Hypothalamus (tissue), 51 donors: ENCODE measurements around the gene LPIN1.
"Not testable (repeated sequence)": the region's sequence is repeated elsewhere in the genome, so short reads cannot be mapped to it uniquely, and the experiment has no call there.

ENCODE experiments used
- DNase-seq, 51 donors: peaks; one replicate each; lab custom pipeline; 2025; lab: John Stamatoyannopoulos, UW

Gene LPIN1

GRCh38 chr2:11807156-11808015, 61.0 kb downstream of the LPIN1 start:
- DNase-seq: no peak

GRCh38 chr2:11808016-11808400, 61.6 kb downstream of the LPIN1 start:
- DNase-seq: no peak

GRCh38 chr2:11809586-11810236, 63.3 kb downstream of the LPIN1 start:
- DNase-seq: no peak

- DNase-seq: no peak
Measured at GRCh38 chr2:11810237-11810977, 64.0 kb downstream of the LPIN1 start.

DNA sequence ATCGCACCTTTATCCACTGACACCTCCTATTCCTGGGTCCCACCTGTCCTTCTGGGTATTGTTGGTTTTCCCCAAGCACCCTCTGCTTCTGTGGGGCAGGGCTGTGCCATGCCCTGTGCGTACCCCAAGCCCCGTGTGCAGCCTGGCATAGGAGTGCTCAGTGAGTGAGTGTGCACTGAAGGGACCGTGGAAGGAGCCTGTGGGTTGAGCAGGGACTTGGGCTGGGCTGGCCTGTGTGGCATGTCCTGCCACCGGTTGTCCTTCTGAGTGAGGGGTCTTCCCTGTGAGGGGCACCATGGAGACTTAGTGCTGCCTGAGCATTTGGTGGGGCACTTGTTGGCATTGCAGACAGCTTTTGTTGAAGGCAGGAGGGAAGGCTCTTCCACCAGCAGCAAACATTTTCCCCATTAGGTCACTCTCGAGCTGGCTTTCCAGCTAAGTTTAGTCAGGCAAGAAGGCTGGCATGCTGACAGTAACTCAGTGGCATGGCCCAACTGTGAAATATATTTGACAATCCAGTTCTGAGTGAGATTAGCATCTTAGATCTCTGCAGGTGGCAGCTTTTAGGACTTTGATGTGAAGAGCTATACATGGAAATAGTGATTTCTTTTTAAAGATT, 64.7 kb downstream of the LPIN1 start:
- DNase-seq: no peak

- DNase-seq: no peak
Measured at GRCh38 chr2:11812466-11813248, 66.2 kb downstream of the LPIN1 start.

DNA sequence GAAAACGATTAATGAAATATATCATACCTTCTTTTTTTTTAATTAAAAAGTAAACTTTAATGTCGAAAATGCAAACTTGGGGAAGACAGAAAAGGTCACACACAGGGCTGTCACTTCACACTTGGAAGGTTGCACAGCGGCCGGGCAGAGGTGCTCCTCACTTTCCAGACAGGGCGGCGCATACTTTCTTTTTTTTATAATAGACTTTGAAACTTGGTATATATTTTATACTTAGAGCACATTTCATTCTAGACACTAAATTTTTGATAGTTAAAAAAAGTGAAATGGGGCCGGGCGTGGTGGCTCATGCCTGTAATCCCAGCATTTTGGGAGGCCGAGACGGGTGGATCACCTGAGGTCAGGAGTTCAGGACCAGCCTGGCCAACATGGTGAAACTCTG, 66.9 kb downstream of the LPIN1 start:
- DNase-seq: not testable (repeated sequence)

- DNase-seq: no peak
Measured at GRCh38 chr2:11813951-11814350, 67.5 kb downstream of the LPIN1 start.

DNA sequence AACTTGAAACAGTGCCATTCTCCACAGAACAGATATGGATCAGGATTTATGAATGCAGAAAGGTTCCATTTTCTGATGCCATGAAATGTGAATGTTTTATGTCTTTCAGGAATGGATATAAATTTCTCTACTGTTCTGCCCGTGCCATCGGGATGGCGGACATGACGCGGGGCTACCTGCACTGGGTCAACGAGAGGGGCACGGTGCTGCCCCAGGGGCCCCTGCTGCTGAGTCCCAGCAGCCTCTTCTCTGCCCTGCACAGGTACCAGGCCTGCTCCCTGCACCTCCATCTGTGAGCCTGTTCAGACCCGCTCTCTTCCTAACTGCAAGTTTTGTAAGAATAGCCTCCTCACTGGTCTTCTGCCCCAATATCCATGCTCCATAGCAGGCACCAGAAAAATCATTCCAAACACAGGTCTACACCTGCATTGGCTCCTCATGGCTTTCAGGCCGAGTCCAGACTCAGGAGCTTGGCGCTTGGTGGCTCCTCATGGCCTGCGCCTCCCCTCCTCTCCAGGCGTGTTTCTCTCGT, 68.6 kb downstream of the LPIN1 start:
- no peak for DNase-seq

DNA sequence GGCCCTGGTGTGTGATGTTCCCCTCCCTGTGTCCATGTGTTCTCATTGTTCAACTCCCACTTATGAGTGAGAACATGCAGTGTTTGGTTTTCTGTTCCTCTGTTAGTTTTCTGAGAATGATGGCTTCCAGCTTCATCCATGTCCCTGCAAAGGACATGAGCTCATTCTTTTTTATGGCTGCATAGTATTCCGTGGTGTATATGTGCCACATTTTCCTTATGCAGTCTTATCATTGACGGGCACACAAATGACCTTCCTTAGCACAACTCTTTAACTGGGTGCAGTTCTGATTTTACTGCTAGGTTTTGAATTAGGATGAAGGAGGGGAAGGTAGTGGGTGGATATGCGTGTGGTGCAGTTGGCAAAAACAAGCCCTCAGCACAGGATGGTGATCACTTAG, 70.5 kb downstream of the LPIN1 start:
- DNase-seq: not testable (repeated sequence)

DNA sequence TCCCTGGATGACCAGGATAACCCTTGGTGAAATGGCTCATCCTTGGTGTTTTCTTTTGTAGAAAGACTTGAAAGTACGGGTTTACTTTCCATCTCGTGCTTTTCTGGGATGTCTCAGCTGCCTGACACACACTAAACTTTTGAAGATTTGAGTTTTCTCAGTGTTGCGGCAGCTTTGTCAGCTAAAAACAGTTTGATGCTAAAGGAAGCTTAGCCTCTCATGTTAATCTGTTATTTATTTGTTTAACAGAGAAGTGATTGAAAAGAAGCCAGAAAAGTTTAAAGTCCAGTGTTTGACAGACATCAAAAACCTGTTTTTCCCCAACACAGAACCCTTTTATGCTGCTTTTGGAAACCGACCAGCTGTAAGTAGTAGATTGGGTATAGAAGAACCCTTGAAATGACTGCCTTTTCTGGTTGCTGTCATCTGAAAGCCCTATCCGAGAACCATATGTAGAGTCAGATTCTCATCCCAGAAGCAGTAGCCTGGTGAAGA, 72.8 kb downstream of the LPIN1 start:
- no peak for DNase-seq

DNA sequence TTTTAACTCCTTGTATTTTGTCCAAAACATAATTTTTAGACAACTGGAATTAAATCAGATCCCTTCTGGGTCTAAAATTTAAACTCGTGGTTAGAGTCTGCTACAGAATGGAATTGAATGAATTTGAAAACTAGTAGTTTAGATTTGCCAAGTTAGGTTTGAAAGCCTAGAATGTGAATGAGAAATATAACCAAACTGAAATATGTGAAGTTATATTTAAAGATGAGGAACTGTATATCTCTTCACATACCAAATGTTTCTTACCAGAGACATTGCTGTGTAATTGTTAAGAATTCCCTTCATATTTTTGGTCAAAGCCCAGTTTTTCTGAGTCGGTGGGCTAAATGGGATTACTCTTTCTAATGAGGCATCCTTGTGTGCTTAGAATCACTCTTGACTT, 74.2 kb downstream of the LPIN1 start:
- DNase-seq: no peak

- DNase-seq: no peak
Measured at GRCh38 chr2:11821705-11822104, 75.3 kb downstream of the LPIN1 start.

DNA sequence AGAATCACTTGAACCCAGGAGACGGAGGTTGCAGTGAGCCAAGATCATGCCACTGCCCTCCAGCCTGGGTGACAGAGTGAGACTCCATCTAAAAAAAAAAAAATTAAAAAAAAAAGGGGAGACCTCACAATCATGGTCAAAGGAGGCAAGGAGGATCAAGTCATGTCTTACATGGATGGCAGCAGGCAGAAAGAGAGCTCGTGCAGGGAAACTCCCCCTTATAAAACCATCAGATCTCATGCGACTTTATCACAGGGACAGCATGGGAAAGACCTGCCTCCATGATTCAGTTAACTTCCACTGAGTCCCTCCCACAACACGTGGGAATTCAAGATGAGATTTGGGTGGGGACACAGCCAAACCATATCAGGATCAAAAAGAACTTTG, 75.9 kb downstream of the LPIN1 start:
- DNase-seq: not testable (repeated sequence)

GRCh38 chr2:11822746-11823451, 76.5 kb downstream of the LPIN1 start:
- no peak for DNase-seq

- no peak for DNase-seq
Measured at GRCh38 chr2:11824901-11825828, 78.7 kb downstream of the LPIN1 start.

- no peak for DNase-seq
Measured at GRCh38 chr2:11827547-11827946, 81.1 kb downstream of the LPIN1 start.

- DNase-seq: no peak
Measured at GRCh38 chr2:11828933-11829323, 82.5 kb downstream of the LPIN1 start.
